HG03045 (cell line): ENCODE results near the gene TAS1R1.

Experiments
- ATAC-seq: cut with Tn5 transposase; IDR thresholded peaks from one replicate; pipeline ENCODE4 v1.9.1; 2021; ENCODE audit warnings: mild to moderate bottlenecking, moderate library complexity; ENCODE audit not compliant: unreplicated experiment

Gene TAS1R1

DNA sequence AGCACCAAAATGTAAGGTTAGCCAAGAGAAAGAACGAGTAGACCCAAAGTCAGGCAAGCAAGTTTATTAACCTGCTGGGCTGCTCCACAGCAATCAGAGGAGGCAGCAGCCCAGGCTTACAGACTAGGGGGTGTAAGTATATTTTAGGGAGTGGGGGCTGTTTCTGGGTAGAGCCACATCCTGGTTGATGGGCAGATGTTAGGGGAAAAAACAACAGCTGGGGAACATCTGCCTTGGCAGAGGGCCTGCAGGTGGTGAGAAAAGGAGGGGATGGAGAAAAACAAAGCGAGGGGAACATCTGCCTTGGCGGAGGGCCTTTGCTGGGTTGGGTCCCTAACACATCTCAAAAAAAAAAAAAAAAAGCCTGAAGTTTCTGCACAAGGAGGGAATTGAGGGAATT, 15.0 kb downstream of the TAS1R1 start:
- ATAC-seq: no peak

- ATAC-seq: no peak
Measured at GRCh38 chr1:6570987-6571386, 15.9 kb downstream of the TAS1R1 start.

- ATAC-seq: no peak
Measured at GRCh38 chr1:6572653-6573383, 17.7 kb downstream of the TAS1R1 start.

DNA sequence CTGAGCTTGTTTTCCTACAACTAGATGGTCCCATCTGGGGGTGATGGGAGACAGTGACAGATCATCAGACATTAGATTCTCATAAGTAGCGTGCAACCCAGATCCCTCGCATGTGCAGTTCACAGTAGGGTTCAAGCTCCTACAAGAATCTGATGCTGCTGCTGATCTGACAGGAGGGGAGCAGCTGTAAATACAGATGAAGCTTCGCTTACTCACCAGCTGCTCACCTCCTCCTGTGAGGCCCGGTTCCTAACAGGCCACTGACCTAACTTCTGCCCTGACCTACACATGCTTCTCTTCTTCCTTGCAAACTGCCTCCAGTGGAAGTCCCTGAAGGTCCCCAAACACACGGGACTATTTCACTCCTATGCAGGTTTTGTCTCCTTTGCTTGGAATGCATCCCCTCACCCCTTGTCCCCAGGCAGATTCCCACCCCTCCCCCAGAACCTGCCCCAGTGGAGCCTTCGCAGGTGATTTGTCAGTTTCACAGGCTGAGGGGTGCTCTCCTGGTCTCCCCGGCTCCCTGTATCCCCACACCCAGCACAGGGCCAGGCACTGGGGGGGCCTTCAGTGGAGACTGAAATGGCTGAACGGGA, 19.0 kb downstream of the TAS1R1 start:
- no peak for ATAC-seq

DNA sequence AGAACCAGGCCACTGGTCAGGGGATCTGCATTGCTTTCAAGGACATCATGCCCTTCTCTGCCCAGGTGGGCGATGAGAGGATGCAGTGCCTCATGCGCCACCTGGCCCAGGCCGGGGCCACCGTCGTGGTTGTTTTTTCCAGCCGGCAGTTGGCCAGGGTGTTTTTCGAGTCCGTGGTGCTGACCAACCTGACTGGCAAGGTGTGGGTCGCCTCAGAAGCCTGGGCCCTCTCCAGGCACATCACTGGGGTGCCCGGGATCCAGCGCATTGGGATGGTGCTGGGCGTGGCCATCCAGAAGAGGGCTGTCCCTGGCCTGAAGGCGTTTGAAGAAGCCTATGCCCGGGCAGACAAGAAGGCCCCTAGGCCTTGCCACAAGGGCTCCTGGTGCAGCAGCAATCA, 19.7 kb downstream of the TAS1R1 start:
- ATAC-seq: no peak

GRCh38 chr1:6577831-6578525, 22.9 kb downstream of the TAS1R1 start:
- ATAC-seq: no peak

- ATAC-seq: no peak
Measured at GRCh38 chr1:6578624-6579373, 23.7 kb downstream of the TAS1R1 start.

- ATAC-seq: peak; percentile 92
Measured at GRCh38 chr1:6579374-6580118, 24.4 kb downstream of the TAS1R1 start, which contains the start of gene ZBTB48. TSS of gene ZBTB48 (plus strand) at chr1:6579994. CDS start at chr1:6580610, 616 bp downstream.

DNA sequence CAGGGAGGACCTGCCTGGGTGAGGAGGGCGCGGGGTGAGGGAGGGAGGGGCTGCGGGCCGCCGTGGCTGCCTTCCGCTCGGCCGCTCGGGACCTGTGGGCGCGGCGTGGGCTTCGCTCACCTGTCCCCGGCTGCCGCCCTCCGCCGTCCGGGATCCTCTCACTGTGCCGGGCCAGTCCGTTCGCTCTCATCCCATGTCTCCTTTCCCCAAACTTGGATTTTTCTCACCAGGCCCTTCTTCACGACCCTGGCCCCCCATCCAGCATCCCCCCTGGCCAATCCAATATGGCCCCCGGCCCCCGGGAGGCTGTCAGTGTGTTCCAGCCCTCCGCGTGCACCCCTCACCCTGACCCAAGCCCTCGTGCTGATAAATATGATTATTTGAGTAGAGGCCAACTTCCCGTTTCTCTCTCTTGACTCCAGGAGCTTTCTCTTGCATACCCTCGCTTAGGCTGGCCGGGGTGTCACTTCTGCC, 25.0 kb downstream of the TAS1R1 start:
- ATAC-seq: peak; percentile 19

DNA sequence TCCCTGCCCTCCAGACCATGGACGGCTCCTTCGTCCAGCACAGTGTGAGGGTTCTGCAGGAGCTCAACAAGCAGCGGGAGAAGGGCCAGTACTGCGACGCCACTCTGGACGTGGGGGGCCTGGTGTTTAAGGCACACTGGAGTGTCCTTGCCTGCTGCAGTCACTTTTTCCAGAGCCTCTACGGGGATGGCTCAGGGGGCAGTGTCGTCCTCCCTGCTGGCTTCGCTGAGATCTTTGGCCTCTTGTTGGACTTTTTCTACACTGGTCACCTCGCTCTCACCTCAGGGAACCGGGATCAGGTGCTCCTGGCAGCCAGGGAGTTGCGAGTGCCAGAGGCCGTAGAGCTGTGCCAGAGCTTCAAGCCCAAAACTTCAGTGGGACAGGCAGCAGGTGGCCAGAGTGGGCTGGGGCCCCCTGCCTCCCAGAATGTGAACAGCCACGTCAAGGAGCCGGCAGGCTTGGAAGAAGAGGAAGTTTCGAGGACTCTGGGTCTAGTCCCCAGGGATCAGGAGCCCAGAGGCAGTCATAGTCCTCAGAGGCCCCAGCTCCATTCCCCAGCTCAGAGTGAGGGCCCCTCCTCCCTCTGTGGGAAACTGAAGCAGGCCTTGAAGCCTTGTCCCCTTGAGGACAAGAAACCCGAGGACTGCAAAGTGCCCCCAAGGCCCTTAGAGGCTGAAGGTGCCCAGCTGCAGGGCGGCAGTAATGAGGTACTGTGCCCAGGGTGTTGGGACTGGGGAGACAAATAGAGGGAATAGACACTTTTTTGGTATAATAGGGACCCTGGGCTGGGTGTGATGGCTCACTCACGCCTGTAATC, 25.7 kb downstream of the TAS1R1 start:
- no peak for ATAC-seq

DNA sequence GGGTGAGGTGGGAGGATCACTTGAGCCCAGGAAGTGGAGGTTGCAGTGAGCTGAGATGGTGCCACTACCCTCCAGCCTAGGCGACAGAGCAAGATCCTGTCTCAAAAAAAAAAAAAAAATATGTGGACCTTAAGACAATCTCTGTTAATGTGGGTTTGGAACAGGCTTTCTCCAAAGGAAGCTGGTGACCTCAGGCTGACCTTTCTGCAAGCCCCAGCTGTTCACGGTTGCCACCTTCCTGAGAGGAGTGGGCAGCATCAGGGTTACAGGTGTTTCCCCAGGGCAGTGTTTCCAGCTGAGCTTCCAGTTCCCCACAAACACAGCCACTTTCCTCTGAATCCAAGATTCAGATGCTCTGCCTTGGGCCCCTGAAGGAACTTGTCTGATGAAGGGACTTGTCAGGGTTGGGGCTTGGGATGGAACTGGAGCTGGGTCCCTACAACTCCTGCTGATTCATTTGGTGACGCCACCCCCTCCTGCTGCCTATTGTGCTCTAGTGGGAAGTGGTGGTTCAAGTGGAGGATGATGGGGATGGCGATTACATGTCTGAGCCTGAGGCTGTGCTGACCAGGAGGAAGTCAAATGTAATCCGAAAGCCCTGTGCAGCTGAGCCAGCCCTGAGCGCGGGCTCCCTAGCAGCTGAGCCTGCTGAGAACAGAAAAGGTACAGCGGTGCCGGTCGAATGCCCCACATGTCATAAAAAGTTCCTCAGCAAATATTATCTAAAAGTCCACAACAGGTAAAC, 26.6 kb downstream of the TAS1R1 start:
- no peak for ATAC-seq

GRCh38 chr1:6582370-6582769, 27.3 kb downstream of the TAS1R1 start:
- ATAC-seq: no peak

DNA sequence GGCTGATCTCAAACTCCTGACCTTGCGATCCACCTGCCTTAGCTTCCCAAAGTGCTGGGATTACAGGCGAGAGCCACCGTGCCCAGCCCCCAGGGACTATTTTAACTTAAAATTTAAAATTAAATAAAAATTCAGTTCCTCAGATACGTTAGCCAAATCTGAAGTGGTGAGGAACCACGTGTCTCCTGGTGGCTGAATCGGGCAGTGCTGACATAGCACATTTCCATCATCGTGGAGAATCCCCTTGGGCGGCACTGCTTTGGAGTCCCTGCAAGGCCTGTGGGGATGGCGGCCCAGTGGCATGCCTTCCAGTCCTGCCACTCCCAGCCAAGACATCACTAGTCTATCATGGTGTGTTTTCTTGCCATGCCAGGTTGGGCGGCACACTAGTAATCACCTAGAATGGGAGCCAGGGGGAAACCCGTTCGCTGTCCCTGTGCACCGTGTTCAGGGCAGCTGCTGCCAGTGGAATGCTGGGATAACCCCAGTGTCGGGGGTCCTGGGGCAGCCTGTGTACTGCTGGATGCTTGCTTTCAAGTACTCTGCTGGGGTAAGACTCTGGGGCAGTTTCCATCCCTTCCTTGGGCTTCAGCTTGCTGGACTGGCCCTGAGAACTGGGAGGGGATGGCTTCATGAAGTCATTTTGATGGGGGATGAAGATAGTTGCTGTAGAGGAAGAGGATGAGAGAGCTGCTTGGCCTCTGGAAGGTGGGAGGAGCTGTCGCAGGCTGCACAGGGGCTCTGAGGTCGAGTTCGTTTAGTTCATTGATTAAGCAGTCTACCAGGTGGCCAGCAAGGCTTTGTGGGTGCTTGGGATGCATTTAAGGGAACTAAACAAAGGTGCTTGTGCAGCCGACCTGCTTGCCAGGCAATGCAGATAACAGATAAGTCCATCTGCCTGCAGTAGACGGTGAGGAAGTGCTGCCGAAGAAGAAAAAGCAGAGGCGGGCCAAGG, 29.3 kb downstream of the TAS1R1 start:
- ATAC-seq: no peak

GRCh38 chr1:6585081-6585722, 30.1 kb downstream of the TAS1R1 start:
- ATAC-seq: no peak

DNA sequence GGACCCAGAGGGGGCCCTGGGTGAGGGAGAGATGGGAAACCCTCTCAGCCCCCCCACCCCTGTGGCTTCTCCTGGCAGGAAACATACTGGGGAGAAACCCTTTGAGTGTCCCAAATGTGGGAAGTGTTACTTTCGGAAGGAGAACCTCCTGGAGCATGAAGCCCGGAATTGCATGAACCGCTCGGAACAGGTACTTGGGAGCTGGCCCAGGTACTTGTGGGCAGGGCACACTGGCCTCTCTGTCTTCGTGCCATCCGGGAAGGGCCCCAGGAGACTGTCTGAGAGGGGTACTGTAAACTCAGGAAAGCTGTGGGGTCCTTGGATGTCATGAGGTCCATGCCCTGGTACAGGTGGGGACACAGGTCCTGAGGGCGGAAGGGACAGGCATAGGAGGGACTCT, 30.7 kb downstream of the TAS1R1 start:
- ATAC-seq: no peak

DNA sequence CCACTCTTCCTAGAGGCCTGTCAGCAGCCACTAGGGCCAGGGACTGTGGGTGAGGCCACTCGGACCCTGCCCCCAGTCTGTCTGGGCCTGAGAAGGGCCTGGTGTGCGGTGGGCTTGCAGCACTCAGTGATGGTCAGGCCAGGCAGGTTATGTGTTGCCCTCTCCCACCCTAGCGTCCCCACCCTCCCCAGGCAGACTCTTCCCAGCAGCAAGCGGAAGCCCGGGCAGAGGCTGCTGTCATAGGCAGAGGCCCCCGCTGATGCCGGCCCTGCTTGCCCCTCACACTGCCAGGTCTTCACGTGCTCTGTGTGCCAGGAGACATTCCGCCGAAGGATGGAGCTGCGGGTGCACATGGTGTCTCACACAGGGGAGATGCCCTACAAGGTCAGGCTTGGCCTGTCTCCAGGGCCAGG, 31.3 kb downstream of the TAS1R1 start:
- ATAC-seq: no peak

DNA sequence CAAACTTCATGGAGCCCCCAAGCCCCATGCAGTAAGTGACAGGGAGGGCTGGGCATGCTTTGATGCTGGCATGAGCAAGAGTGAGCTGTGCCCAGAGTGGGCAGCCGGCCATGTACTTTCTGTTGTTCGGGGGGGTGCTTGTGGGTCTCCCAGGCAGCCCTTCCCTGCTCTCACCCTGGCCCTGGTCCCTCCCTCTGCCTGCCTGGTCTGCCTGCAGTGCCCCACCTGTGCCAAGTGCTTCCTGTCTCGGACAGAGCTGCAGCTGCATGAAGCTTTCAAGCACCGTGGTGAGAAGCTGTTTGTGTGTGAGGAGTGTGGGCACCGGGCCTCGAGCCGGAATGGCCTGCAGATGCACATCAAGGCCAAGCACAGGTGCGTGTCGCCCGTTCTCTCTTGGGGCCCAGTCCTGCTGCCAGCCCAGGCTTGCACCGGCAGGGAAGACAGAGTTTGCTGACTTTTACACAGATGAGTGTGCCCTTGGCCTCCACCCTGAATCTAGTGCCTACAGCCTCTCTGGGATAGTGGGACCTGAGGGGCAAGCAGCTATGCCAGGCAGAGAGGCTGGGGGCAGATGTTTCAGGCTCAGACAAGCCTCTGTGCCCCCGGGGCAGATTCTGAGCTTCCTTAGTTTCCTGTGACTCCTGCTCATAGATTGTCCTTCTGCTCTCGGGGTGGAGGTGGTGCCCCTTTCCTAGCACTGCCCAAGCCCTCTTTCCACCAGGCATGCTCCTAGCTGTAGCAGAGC, 32.3 kb downstream of the TAS1R1 start:
- ATAC-seq: no peak
